Liver (tissue), 9 donors: ENCODE measurements around the gene NPEPL1. TPM values are rescaled to one million over a fixed set of nuclear protein-coding genes. Genes with fewer than 3 reads are reported as not detected.

Source experiments
- DNase-seq: peaks from one replicate; pipeline ENCODE4 v3.0.0-alpha.2; 2017; ENCODE audit warnings: low spot score
- H3K27ac ChIP-seq, 2 donors: one replicate each; pipeline ENCODE4 v1.7.0; 2013; ENCODE audit warnings: inconsistent platforms in 2 of 2, low read length in 2 of 2, control low read depth in 1 of 2, low read depth in 1 of 2, mild to moderate bottlenecking in 1 of 2
- H3K27me3 ChIP-seq, 4 donors: one replicate each; pipeline versions ENCODE4 v1.6.1 to v1.7.0; 2013; ENCODE audit warnings: low read length in 3 of 4, inconsistent platforms in 1 of 4, mild to moderate bottlenecking in 1 of 4, moderate library complexity in 1 of 4; ENCODE audit not compliant: control insufficient read depth in 4 of 4, insufficient read depth in 4 of 4
- H3K36me3 ChIP-seq, 4 donors: one replicate each; pipeline versions ENCODE4 v1.6.1 to v1.7.0; 2013; ENCODE audit warnings: low read length in 3 of 4, mild to moderate bottlenecking in 3 of 4, low read depth in 1 of 4, moderate library complexity in 1 of 4; ENCODE audit not compliant: control insufficient read depth in 4 of 4, insufficient read depth in 3 of 4
- H3K4me1 ChIP-seq, 4 donors: one replicate each; pipeline versions ENCODE4 v1.6.1 to v1.7.0; 2013; ENCODE audit warnings: low read length in 3 of 4, mild to moderate bottlenecking in 3 of 4, moderate library complexity in 1 of 4; ENCODE audit not compliant: control insufficient read depth in 4 of 4, insufficient read depth in 4 of 4
- H3K4me3 ChIP-seq, 3 donors: one replicate each; pipeline versions ENCODE4 v1.6.1 to v1.7.0; 2013; ENCODE audit warnings: low read length in 3 of 3, control low read depth in 1 of 3, low read depth in 1 of 3, mild to moderate bottlenecking in 1 of 3
- H3K9ac ChIP-seq, 2 donors: one replicate each; pipeline ENCODE4 v1.7.0; 2013; ENCODE audit warnings: low read length in 2 of 2, mild to moderate bottlenecking in 2 of 2, moderate library complexity in 2 of 2, control low read depth in 1 of 2, low read depth in 1 of 2
- H3K9me3 ChIP-seq, 4 donors: one replicate each; pipeline versions ENCODE4 v1.6.1 to v1.7.0; 2013; ENCODE audit warnings: low read length in 3 of 4; ENCODE audit not compliant: control insufficient read depth in 4 of 4
- ATF3 ChIP-seq: IDR thresholded peaks from 2 replicates; pipeline ENCODE4 v1.6.1; 2016; ENCODE audit warnings: antibody characterized with exemption
- EGR1 ChIP-seq, 2 donors: IDR thresholded peaks; 2 replicates each; pipeline ENCODE4 v1.6.1; 2016 to 2018; ENCODE audit warnings: antibody characterized with exemption in 2 of 2, low read depth in 2 of 2
- FOXA1 ChIP-seq: IDR thresholded peaks from 2 replicates; pipeline ENCODE4 v1.6.1; 2016; ENCODE audit warnings: antibody characterized with exemption
- FOXA2 ChIP-seq: IDR thresholded peaks from 2 replicates; pipeline ENCODE4 v1.6.1; 2016; ENCODE audit warnings: antibody characterized with exemption
- GABPA ChIP-seq, 2 donors: IDR thresholded peaks in 1 of 2; conservative IDR thresholded peaks in 1 of 2; 2 replicates each; pipeline ENCODE4 v1.6.1; 2016; ENCODE audit warnings: antibody characterized with exemption in 2 of 2, mild to moderate bottlenecking in 1 of 2, moderate library complexity in 1 of 2
- HNF4A ChIP-seq, 2 donors: conservative IDR thresholded peaks; 2 replicates each; pipeline ENCODE4 v1.6.1; 2016; ENCODE audit warnings: antibody characterized with exemption in 2 of 2, mild to moderate bottlenecking in 2 of 2
- HNF4G ChIP-seq: IDR thresholded peaks from 2 replicates; pipeline ENCODE4 v1.6.1; 2016; ENCODE audit warnings: antibody characterized with exemption
- JUND ChIP-seq, 2 donors: IDR thresholded peaks; 2 replicates each; pipeline ENCODE4 v1.6.1; 2016; ENCODE audit warnings: antibody characterized with exemption in 2 of 2
- NR2F2 ChIP-seq: IDR thresholded peaks from 2 replicates; pipeline ENCODE4 v1.6.1; 2016; ENCODE audit warnings: antibody characterized with exemption
- RAD21 ChIP-seq, 2 donors: IDR thresholded peaks; 2 replicates each; pipeline ENCODE4 v1.6.1; 2016; ENCODE audit warnings: antibody characterized with exemption in 2 of 2, mild to moderate bottlenecking in 2 of 2
- RXRA ChIP-seq, 2 donors: IDR thresholded peaks; 2 replicates each; pipeline ENCODE4 v1.6.1; 2017 to 2018; ENCODE audit warnings: antibody characterized with exemption in 2 of 2, mild to moderate bottlenecking in 1 of 2
- SP1 ChIP-seq: IDR thresholded peaks from 2 replicates; pipeline ENCODE4 v1.6.1; 2018; ENCODE audit warnings: antibody characterized with exemption, mild to moderate bottlenecking
- TAF1 ChIP-seq: conservative IDR thresholded peaks from 2 replicates; pipeline ENCODE4 v1.6.1; 2016; ENCODE audit warnings: antibody characterized with exemption, mild to moderate bottlenecking
- YY1 ChIP-seq: IDR thresholded peaks from 2 replicates; pipeline ENCODE4 v1.6.1; 2016; ENCODE audit warnings: antibody characterized with exemption, mild to moderate bottlenecking
- WGBS: extraction: QIAGEN DNeasy Blood & Tissue Kit; methylation state at CpG from one replicate; pipeline ENCODE4 v1.1.7; 2013; 5-methylcytosine and 5-hydroxymethylcytosine counted together
- polyA plus RNA-seq, 2 donors: library from polyadenylated mRNA; stranded (reverse) in 1 of 2; unstranded in 1 of 2; fragments of 200-250 nt in 1 of 2; fragments of >200 nt in 1 of 2; fragmentation: Nextera tagmentation in 1 of 2; extraction: Ambion mirVana in 1 of 2; gene quantifications; one replicate each; pipeline versions ENCODE4 v1.2.1 to v1.2.3, GENCODE V29; 2013 to 2015
- total RNA-seq, 2 donors: library from RNA; depleted of rRNA; stranded (reverse); fragments of >200 nt; gene quantifications; one replicate each; pipeline ENCODE4 v1.2.3, GENCODE V29; 2014
- TF ChIP-seq, protein P1 (sequence below): fragments of 150-350 bp; IDR thresholded peaks from 2 replicates; pipeline ENCODE4 v1.5.1; 2017; ENCODE audit warnings: improper control_type of control experiment, low read depth, low read length; ENCODE audit not compliant: missing input control
- TF ChIP-seq, protein P2 (sequence below): IDR thresholded peaks from 2 replicates; pipeline ENCODE4 v1.6.1; 2016; ENCODE audit warnings: antibody characterized with exemption, mild to moderate bottlenecking
- TF ChIP-seq, protein P3 (sequence below): IDR thresholded peaks from 2 replicates; pipeline ENCODE4 v1.6.1; 2016; ENCODE audit warnings: antibody characterized with exemption
- TF ChIP-seq, protein P4 (sequence below): IDR thresholded peaks from 2 replicates; pipeline ENCODE4 v1.6.1; 2016; ENCODE audit warnings: antibody characterized with exemption
- donor health status: healthy.
- donor health status: healthy.
- donor health status: healthy.
- donor health status: healthy.
- donor health status: healthy.

The NPEPL1 gene
- total and polyA plus RNA-seq, 4 donors = 8.0 to 13.3 (median 10.9) TPM

DNA sequence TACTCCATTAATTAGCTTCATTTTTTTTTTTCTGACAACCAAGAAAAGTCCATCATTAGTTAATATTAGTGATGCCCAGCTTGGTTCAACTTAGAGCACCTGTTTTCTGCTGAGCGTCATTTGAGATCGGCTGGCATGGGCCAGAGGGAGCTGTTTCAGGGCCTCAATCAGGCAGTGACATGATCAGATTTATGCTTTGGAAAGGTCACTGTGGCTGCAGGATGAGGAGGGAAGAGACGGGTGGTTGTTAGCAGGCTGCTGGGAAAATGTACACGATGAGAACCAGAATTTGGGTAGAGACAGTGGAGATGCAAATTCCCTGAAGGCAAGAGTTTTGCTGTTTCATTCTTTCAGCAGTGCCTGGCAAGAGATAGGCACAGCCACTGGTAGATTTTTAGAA, 45.9 kb upstream of the NPEPL1 start:
- WGBS = 88% methylated on average over 4 of the region's 4 CpGs
- peaks cover 0 to 3% (median 0%) of the 10 kb centered on the region in 4 donors for H3K27me3 ChIP-seq
- H3K9ac ChIP-seq = no peak overlapping the region
- TF ChIP-seq, protein P1, sequence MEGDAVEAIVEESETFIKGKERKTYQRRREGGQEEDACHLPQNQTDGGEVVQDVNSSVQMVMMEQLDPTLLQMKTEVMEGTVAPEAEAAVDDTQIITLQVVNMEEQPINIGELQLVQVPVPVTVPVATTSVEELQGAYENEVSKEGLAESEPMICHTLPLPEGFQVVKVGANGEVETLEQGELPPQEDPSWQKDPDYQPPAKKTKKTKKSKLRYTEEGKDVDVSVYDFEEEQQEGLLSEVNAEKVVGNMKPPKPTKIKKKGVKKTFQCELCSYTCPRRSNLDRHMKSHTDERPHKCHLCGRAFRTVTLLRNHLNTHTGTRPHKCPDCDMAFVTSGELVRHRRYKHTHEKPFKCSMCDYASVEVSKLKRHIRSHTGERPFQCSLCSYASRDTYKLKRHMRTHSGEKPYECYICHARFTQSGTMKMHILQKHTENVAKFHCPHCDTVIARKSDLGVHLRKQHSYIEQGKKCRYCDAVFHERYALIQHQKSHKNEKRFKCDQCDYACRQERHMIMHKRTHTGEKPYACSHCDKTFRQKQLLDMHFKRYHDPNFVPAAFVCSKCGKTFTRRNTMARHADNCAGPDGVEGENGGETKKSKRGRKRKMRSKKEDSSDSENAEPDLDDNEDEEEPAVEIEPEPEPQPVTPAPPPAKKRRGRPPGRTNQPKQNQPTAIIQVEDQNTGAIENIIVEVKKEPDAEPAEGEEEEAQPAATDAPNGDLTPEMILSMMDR = no peak
- TF ChIP-seq FOXA1 = no peak
- TF ChIP-seq HNF4G = no peak
- no peak for TF ChIP-seq ATF3
- no peak for TF ChIP-seq TAF1
- TF ChIP-seq HNF4A (conservative IDR thresholded peaks at IDR 0.05) = no peak
- no peak for TF ChIP-seq RAD21 (IDR thresholded peaks at IDR 0.05)
- no peak for TF ChIP-seq JUND (IDR thresholded peaks at IDR 0.05)
- TF ChIP-seq EGR1 (IDR thresholded peaks at IDR 0.05; ENCODE audit: low read depth in 2 of 2) = no peak
- TF ChIP-seq, protein P2, sequence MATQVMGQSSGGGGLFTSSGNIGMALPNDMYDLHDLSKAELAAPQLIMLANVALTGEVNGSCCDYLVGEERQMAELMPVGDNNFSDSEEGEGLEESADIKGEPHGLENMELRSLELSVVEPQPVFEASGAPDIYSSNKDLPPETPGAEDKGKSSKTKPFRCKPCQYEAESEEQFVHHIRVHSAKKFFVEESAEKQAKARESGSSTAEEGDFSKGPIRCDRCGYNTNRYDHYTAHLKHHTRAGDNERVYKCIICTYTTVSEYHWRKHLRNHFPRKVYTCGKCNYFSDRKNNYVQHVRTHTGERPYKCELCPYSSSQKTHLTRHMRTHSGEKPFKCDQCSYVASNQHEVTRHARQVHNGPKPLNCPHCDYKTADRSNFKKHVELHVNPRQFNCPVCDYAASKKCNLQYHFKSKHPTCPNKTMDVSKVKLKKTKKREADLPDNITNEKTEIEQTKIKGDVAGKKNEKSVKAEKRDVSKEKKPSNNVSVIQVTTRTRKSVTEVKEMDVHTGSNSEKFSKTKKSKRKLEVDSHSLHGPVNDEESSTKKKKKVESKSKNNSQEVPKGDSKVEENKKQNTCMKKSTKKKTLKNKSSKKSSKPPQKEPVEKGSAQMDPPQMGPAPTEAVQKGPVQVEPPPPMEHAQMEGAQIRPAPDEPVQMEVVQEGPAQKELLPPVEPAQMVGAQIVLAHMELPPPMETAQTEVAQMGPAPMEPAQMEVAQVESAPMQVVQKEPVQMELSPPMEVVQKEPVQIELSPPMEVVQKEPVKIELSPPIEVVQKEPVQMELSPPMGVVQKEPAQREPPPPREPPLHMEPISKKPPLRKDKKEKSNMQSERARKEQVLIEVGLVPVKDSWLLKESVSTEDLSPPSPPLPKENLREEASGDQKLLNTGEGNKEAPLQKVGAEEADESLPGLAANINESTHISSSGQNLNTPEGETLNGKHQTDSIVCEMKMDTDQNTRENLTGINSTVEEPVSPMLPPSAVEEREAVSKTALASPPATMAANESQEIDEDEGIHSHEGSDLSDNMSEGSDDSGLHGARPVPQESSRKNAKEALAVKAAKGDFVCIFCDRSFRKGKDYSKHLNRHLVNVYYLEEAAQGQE = no peak
- no peak for TF ChIP-seq YY1
- TF ChIP-seq RXRA (IDR thresholded peaks at IDR 0.05) = no peak
- TF ChIP-seq SP1 = no peak
- TF ChIP-seq GABPA (IDR thresholded peaks at IDR 0.05 in 1 of 2, conservative IDR thresholded peaks at IDR 0.05 in 1 of 2) = no peak
- no peak for TF ChIP-seq NR2F2
- TF ChIP-seq, protein P3, sequence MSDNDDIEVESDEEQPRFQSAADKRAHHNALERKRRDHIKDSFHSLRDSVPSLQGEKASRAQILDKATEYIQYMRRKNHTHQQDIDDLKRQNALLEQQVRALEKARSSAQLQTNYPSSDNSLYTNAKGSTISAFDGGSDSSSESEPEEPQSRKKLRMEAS = no peak
- TF ChIP-seq FOXA2 = no peak
- TF ChIP-seq, protein P4, sequence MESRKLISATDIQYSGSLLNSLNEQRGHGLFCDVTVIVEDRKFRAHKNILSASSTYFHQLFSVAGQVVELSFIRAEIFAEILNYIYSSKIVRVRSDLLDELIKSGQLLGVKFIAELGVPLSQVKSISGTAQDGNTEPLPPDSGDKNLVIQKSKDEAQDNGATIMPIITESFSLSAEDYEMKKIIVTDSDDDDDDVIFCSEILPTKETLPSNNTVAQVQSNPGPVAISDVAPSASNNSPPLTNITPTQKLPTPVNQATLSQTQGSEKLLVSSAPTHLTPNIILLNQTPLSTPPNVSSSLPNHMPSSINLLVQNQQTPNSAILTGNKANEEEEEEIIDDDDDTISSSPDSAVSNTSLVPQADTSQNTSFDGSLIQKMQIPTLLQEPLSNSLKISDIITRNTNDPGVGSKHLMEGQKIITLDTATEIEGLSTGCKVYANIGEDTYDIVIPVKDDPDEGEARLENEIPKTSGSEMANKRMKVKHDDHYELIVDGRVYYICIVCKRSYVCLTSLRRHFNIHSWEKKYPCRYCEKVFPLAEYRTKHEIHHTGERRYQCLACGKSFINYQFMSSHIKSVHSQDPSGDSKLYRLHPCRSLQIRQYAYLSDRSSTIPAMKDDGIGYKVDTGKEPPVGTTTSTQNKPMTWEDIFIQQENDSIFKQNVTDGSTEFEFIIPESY = no peak
- no peaks in the 10 kb centered on the region for H3K36me3 ChIP-seq
- DNase-seq = no peak
- peaks cover 0 to 11% (median 2%) of the 10 kb centered on the region in 4 donors for H3K4me1 ChIP-seq
- no peak overlapping the region for H3K4me3 ChIP-seq
- H3K9me3 ChIP-seq = no peaks in the 10 kb centered on the region
- H3K27ac ChIP-seq = no peak overlapping the region
